ENCODE results near the gene ATXN2. TPM values are rescaled to one million over a fixed set of nuclear protein-coding genes. Genes with fewer than 3 reads are reported as not detected.

Gene ATXN2
- total RNA-seq, 4 donors from 2014 or later: 20.3 to 42.9 (median 25.9) TPM

DNA sequence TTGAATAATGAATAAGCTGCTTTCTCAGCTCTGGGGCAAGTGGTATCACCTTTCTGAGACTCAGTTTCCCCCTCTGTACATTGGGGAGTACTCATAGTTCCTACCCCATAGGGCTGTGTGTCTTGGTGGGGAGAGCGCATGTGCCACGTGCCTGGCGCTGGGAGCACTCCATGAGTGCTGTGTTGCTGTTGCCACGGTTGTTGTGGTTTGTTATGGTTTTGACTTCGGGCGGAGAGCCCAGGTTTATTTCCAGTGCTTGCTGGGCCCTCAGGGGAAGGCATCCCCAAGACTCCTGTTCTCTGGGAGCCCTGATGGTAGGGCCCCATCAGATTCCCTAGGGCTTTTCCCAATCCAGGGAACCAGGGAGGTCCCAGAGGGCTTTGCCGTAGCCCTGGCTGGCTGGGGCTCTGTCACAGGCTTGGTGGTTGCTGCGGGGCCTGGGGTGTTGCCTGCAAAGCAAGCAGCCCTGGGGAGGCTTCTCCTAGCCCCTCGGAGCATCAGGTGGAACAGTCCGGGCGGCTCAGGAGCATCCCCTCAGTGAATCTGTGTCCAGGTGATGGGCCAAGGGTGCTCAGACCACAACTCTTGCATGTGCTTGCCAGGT lies 174.8 kb downstream of the ATXN2 start:
- 76 to 77% methylated on average over 11 of the region's 11 CpGs for WGBS, 2 donors
- intact Hi-C loops (cut with DNase I; ENCODE audit: low total_unique reads): no loop called here
- H3K4me3 ChIP-seq (ENCODE audit: low read depth, poor library complexity, severe bottlenecking): no peak overlapping the region
- DNase-seq (ENCODE audit: low spot score in 2 of 2): no peak
- TF ChIP-seq, protein P1, sequence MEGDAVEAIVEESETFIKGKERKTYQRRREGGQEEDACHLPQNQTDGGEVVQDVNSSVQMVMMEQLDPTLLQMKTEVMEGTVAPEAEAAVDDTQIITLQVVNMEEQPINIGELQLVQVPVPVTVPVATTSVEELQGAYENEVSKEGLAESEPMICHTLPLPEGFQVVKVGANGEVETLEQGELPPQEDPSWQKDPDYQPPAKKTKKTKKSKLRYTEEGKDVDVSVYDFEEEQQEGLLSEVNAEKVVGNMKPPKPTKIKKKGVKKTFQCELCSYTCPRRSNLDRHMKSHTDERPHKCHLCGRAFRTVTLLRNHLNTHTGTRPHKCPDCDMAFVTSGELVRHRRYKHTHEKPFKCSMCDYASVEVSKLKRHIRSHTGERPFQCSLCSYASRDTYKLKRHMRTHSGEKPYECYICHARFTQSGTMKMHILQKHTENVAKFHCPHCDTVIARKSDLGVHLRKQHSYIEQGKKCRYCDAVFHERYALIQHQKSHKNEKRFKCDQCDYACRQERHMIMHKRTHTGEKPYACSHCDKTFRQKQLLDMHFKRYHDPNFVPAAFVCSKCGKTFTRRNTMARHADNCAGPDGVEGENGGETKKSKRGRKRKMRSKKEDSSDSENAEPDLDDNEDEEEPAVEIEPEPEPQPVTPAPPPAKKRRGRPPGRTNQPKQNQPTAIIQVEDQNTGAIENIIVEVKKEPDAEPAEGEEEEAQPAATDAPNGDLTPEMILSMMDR (IDR thresholded peaks at IDR 0.05): no peak

- no peak for DNase-seq (ENCODE audit: low spot score in 2 of 2)
- H3K4me3 ChIP-seq (ENCODE audit: low read depth, poor library complexity, severe bottlenecking): no peak overlapping the region
- no peak for TF ChIP-seq POLR2A (IDR thresholded peaks at IDR 0.05)
- TF ChIP-seq, protein P1 (IDR thresholded peaks at IDR 0.05): no peak
- intact Hi-C loops (cut with DNase I; ENCODE audit: low total_unique reads): no loop called here
- 88 to 92% methylated on average over 7 of the region's 7 CpGs for WGBS, 2 donors
These were observed 178.6 kb downstream of the ATXN2 start for GRCh38 chr12:111420494-111420893.

- TF ChIP-seq, protein P1 (IDR thresholded peaks at IDR 0.05): no peak
- TF ChIP-seq POLR2A (IDR thresholded peaks at IDR 0.05): no peak
- intact Hi-C loops (cut with DNase I; ENCODE audit: low total_unique reads): no loop called here
- no peak for DNase-seq (ENCODE audit: low spot score in 2 of 2)
- 91 to 92% methylated on average over 5 of the region's 5 CpGs for WGBS, 2 donors
- H3K4me3 ChIP-seq (ENCODE audit: low read depth, poor library complexity, severe bottlenecking): no peak overlapping the region
These were observed 179.3 kb downstream of the ATXN2 start for GRCh38 chr12:111419784-111420183.

GRCh38 chr12:111418594-111418880 lies 180.6 kb downstream of the ATXN2 start:
- 91 to 95% methylated on average over 8 to 25 of the region's 30 CpGs for WGBS, 2 donors
- DNase-seq (ENCODE audit: low spot score in 2 of 2): no peak
- H3K4me3 ChIP-seq (ENCODE audit: low read depth, poor library complexity, severe bottlenecking): no peak overlapping the region
- no peak for TF ChIP-seq POLR2A (IDR thresholded peaks at IDR 0.05)
- TF ChIP-seq, protein P1 (IDR thresholded peaks at IDR 0.05): no peak
- intact Hi-C loops (cut with DNase I; ENCODE audit: low total_unique reads): no loop called here

DNA sequence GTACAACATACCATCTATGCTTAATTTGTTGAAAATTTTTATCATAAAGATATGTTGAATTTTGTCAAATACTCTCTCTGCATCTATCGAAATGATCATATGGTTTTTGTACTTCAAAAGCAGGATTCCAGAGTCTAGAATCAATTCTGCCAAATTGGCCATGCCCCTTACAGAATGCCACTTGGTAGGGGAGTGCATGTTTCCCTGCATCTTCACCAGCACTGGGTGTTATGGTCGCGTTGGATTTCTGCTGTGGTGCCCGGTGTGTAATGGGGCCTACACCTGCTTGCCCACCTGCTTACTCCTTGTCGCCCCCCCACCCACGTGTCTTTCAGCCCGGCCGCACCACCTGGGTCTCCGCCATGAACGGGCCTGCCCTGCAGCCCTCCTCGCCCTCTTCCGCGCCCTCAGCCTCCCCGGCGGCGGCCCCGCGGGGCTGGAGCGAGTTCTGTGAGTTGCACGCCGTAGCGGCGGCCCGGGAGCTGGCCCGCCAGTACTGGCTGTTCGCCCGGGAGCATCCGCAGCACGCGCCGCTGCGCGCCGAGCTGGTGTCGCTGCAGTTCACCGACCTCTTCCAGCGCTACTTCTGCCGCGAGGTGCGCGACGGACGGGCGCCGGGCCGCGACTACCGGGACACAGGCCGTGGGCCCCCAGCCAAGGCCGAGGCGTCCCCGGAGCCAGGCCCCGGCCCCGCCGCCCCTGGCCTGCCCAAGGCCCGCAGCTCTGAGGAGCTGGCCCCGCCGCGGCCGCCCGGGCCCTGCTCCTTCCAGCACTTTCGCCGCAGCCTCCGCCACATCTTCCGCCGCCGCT lies 181.1 kb downstream of the ATXN2 start:
- no peak for DNase-seq (ENCODE audit: low spot score in 2 of 2)
- intact Hi-C loops (cut with DNase I; ENCODE audit: low total_unique reads): no loop called here
- 90 to 97% methylated on average over 41 to 63 of the region's 67 CpGs for WGBS, 2 donors

More for the DNA sequence above, 181.1 kb downstream of the ATXN2 start:
- TF ChIP-seq, protein P1 (IDR thresholded peaks at IDR 0.05): no peak
- no peak for TF ChIP-seq POLR2A (IDR thresholded peaks at IDR 0.05)
- H3K4me3 ChIP-seq (ENCODE audit: low read depth, poor library complexity, severe bottlenecking): no peak overlapping the region
